ENCODE measurements around the gene TRIM45.

GRCh38 chr1:117137281-117137855, 15.8 kb upstream of the TRIM45 start:
- no peak for TF ChIP-seq CTCF (conservative IDR thresholded peaks at IDR 0.05; ENCODE audit: low read depth, low read length)
- no peak for TF ChIP-seq EZH2 (IDR thresholded peaks at IDR 0.05; ENCODE audit: borderline replicate concordance, low read depth, low read length, poor library complexity, severe bottlenecking)
